Endothelial cell of umbilical vein (primary cell): ENCODE results near the gene NEDD4. TPM values are rescaled to one million over a fixed set of nuclear protein-coding genes. Genes with fewer than 3 reads are reported as not detected.
A peak's percentile ranks its signal among the peaks of the same experiment; 100 is the strongest.

Experiments used
- BruUV-seq: library from RNA; stranded (reverse); fragments of 400-500 nt; replicated peaks from 2 replicates; lab custom pipeline; 2021; lab: Mats Ljungman, UMichigan
- CTCF ChIA-PET: fragments of 300-600, 350-600 bp; sonication (Branson Sonifier 250); formaldehyde crosslinking; loops from one replicate; lab custom pipeline; 2021; ENCODE audit warnings: antibody characterized with exemption, inconsistent platforms; lab: Charles Lee
- POLR2A ChIA-PET: fragments of 300-600, 350-600 bp; sonication (Branson Sonifier 250); formaldehyde crosslinking; loops from one replicate; lab custom pipeline; 2021; ENCODE audit warnings: antibody characterized with exemption, inconsistent platforms; lab: Charles Lee
- DNase-seq: peaks from one replicate; pipeline ENCODE4 v3.0.0-alpha.2; 2011; ENCODE audit warnings: low read depth, low spot score
- FAIRE-seq: peaks from 2 replicates; lab custom pipeline; 2011; peaks lifted over from hg19 to GRCh38; lab: Jason Lieb, UNC
- H2AFZ ChIP-seq: 2 replicates; pipeline ENCODE4 v1.6.0; 2012; ENCODE audit warnings: low read depth, low read length, control low read depth, inconsistent platforms
- H3K27ac ChIP-seq: 2 replicates; pipeline ENCODE4 v1.5.1; 2011; ENCODE audit warnings: low read depth, mild to moderate bottlenecking, control low read depth, low read length, moderate library complexity; ENCODE audit not compliant: insufficient read depth
- H3K27me3 ChIP-seq, 2 experiments: 2 replicates each; pipeline versions ENCODE4 v1.6.0 to v1.6.1; 2011; ENCODE audit warnings: low read length in 2 of 2, mixed read lengths in 1 of 2; ENCODE audit not compliant: control insufficient read depth in 2 of 2, insufficient read depth in 2 of 2
- H3K36me3 ChIP-seq, 2 experiments: 2 replicates in 1 of 2; 3 replicates in 1 of 2; pipeline ENCODE4 v1.5.1; 2011; ENCODE audit warnings: low read length in 2 of 2, mild to moderate bottlenecking in 1 of 2, moderate library complexity in 1 of 2; ENCODE audit not compliant: control insufficient read depth in 2 of 2, insufficient read depth in 2 of 2; ENCODE audit errors: extremely low read depth in 1 of 2
- H3K4me1 ChIP-seq: 3 replicates; pipeline ENCODE4 v1.5.1; 2011; ENCODE audit warnings: mild to moderate bottlenecking, low read length; ENCODE audit not compliant: control insufficient read depth, insufficient read depth; ENCODE audit errors: extremely low read depth
- H3K4me2 ChIP-seq: 2 replicates; pipeline ENCODE4 v1.6.1; 2011; ENCODE audit warnings: low read length, control low read depth, mixed read lengths; ENCODE audit not compliant: insufficient read depth
- H3K4me3 ChIP-seq, 3 experiments: fragments of 200-600 bp in 1 of 3; sonication (generic), shearing (Covaris generic) in 1 of 3; replicated peaks in 1 of 3; 2 replicates each; pipeline ENCODE4 v1.5.1; 2011 to 2016; ENCODE audit warnings: control low read depth in 3 of 3, low read length in 3 of 3, mild to moderate bottlenecking in 2 of 3, inconsistent platforms in 1 of 3, low read depth in 1 of 3, moderate library complexity in 1 of 3; ENCODE audit not compliant: insufficient read depth in 1 of 3
- H3K79me2 ChIP-seq: 2 replicates; pipeline ENCODE4 v1.6.0; 2012; ENCODE audit warnings: low read length, inconsistent platforms; ENCODE audit not compliant: control insufficient read depth, insufficient read depth
- H3K9ac ChIP-seq: replicated peaks from 2 replicates; pipeline ENCODE3; 2011; ENCODE audit warnings: low read length, control low read depth; ENCODE audit not compliant: insufficient read depth; ENCODE audit errors: extremely low read depth
- H3K9me1 ChIP-seq: replicated peaks from 3 replicates; pipeline ENCODE4 v1.6.0; 2011; ENCODE audit warnings: mild to moderate bottlenecking, low read length; ENCODE audit not compliant: control insufficient read depth, insufficient read depth; ENCODE audit errors: extremely low read depth
- H3K9me3 ChIP-seq: replicated peaks from 2 replicates; pipeline ENCODE4 v1.5.1; 2012; ENCODE audit warnings: low read length, inconsistent platforms; ENCODE audit not compliant: control insufficient read depth, insufficient read depth
- H4K20me1 ChIP-seq: replicated peaks from 2 replicates; pipeline ENCODE3; 2011; ENCODE audit warnings: mild to moderate bottlenecking, low read length; ENCODE audit not compliant: control insufficient read depth, insufficient read depth; ENCODE audit errors: extremely low read depth
- GATA2 ChIP-seq: IDR thresholded peaks from 2 replicates; pipeline ENCODE4 v1.7.0; 2011; ENCODE audit warnings: low read depth, mild to moderate bottlenecking, moderate library complexity, mixed read lengths, low read length; ENCODE audit not compliant: insufficient read length, insufficient read depth
- JUN ChIP-seq: IDR thresholded peaks from 2 replicates; pipeline ENCODE4 v1.6.1; 2011; ENCODE audit warnings: borderline replicate concordance, low read depth; ENCODE audit not compliant: insufficient read length, insufficient read depth
- MYC ChIP-seq: IDR thresholded peaks from one replicate; pipeline ENCODE4 v1.6.1; 2011; ENCODE audit warnings: mild to moderate bottlenecking, low read depth, low read length
- POLR2A ChIP-seq: IDR thresholded peaks from 2 replicates; pipeline ENCODE4 v1.6.1; 2012; ENCODE audit warnings: low read depth, mild to moderate bottlenecking, control low read depth, low read length
- POLR2AphosphoS5 ChIP-seq: IDR thresholded peaks from 2 replicates; pipeline ENCODE4 v1.6.1; 2012; ENCODE audit warnings: low read depth, mild to moderate bottlenecking, control low read depth, low read length, moderate library complexity; ENCODE audit not compliant: insufficient read depth
- dilution Hi-C: fragments of 300-500 bp; cut with MboI; formaldehyde crosslinking; loops from one replicate; pipeline ENCODE4 v1.15.0; 2019; ENCODE audit warnings: low sequenced_read_pairs; ENCODE audit not compliant: extremely low pct_ligation_motif_present
- intact Hi-C: fragments of 100-400 bp; cut with micrococcal nuclease; formaldehyde crosslinking; loops from one replicate; pipeline ENCODE4 v1.10.0; 2022
- polyA plus RNA-seq, 4 experiments: library from polyadenylated mRNA; depleted of rRNA in 3 of 4; stranded (reverse) in 3 of 4; unstranded in 1 of 4; fragments of >200 nt; gene quantifications; 2 replicates each; pipeline versions ENCODE4 v1.2.1 to v1.2.3, GENCODE V29; 2011 to 2012; ENCODE audit warnings: missing spikeins in 1 of 4
- total RNA-seq: library from RNA; stranded (reverse); gene quantifications from 2 replicates; pipeline ENCODE4 v1.2.3, GENCODE V29; 2021
- TF ChIP-seq, protein P1 (sequence below), 2 donors: IDR thresholded peaks; 1 replicate in 1 of 2; 2 replicates in 1 of 2; pipeline ENCODE4 v1.5.1; 2011; ENCODE audit warnings: low read length in 2 of 2, mild to moderate bottlenecking in 2 of 2, moderate library complexity in 2 of 2, control low read depth in 1 of 2, inconsistent platforms in 1 of 2, low read depth in 1 of 2; ENCODE audit not compliant: insufficient read depth in 1 of 2; ENCODE audit errors: extremely low read depth in 1 of 2
- TF ChIP-seq, protein P2 (sequence below): IDR thresholded peaks from 2 replicates; pipeline ENCODE4 v1.6.1; 2011; ENCODE audit not compliant: insufficient read depth, insufficient read length

NEDD4 gene
- total and polyA plus RNA-seq, 2 donors (not counting 3 experiments of a cell fraction or from before 2014, with no cell fraction given) = 9.2 to 39.0 TPM

DNA sequence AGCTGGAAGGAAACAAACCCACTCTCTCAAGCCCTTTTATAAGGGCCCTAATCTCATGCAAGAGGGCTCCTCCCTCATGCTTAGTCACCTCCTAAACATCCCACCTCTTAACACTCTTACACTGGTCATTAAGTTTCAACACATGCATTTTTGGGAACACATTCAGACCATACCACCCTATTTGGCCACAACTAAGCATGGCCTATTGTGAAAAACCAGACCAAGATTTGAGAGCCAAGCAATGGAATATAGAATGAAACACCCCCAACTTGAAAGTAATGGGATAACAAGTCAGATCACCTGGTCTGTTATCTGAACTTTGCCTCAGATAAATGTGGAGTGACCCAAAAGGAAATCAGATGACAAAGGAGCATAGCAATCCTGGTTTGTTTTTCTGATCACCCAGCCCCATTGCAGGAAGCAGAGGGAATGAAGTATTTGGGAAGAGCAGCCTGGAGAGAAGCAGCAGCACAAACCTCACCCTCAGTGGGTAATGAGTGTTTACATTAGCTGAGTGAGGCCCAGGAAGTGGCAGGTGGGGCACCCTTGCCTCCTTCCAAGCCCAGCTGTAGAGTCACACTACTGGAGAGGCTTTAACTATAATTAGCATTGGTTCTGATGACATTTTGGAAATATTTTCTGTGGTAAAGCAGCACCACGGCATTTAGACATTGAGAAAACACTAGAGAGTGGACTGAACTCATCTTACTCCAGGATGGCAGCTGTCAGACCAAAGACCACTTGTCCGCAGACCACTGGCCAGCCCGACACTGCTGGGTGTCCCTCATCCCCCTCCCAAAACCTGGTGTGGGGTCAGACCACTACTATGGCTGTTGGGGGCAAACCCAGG, 201.6 kb downstream of the NEDD4 start:
- no peak overlapping the region for H3K4me2 ChIP-seq
- H3K27me3 ChIP-seq = peaks cover 1 to 4% of the 10 kb centered on the region in 2 experiments
- ChIA-PET CTCF (interaction anchor here (1.8 to 2.2 kb wide), 2 partner anchors 18 to 144 kb away, joined by 8 read pairs; no protein-coding TSS in a partner anchor), POLR2A (no interaction called here)
- no TSS peak for BruUV-seq
- no peaks in the 10 kb centered on the region for H3K9me3 ChIP-seq
- TF ChIP-seq JUN (no peak), MYC (no peak), POLR2A (no peak), GATA2 (no peak)
- no peaks in the 10 kb centered on the region for H3K36me3 ChIP-seq
- H4K20me1 ChIP-seq = no peaks in the 10 kb centered on the region
- H2AFZ ChIP-seq = peak overlapping the region; percentile 29
- H3K9me1 ChIP-seq = no peaks in the 10 kb centered on the region
- no peaks in the 10 kb centered on the region for H3K4me1 ChIP-seq
- intact Hi-C loops (no loop called here), dilution Hi-C loops (no loop called here)
- H3K79me2 ChIP-seq = no peaks in the 10 kb centered on the region
- DNase-seq = peak; percentile 15
- H3K9ac ChIP-seq = no peak overlapping the region
- no peak for FAIRE-seq
- H3K27ac ChIP-seq = no peak overlapping the region
- no peak overlapping the region for H3K4me3 ChIP-seq

DNA sequence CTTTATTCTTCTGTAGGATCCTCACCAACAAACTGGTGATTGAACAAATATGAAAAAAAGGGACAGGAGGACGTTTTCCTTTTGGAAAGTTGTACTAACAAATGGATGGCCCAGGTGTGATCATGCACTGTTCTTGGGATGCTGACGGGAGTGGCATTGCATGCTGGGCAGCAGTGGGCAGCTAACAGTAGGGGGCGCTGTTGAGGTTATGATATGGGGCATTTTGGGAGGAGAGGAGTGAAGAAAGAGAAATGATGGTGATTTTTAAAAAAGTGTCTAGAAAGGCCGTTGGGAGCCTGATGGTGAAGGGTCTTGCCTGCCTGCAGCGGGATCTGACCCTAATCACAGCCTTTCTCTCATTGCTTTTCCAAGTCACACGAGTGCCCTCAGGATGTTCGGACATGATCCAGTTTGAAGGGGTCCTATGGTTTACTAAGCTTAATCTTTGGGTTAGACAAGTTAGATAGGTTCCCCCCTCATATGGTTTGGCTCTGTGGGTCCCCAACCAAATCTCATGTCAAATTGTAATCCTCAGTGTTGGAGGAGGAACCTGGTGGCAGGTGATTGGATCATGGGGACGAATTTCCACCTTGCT, 204.2 kb downstream of the NEDD4 start:
- Histone ChIP-seq H3K79me2 (no peaks in the 10 kb centered on the region), H3K27me3 (no peaks in the 10 kb centered on the region), H4K20me1 (no peaks in the 10 kb centered on the region), H3K36me3 (no peaks in the 10 kb centered on the region), H3K4me2 (no peak overlapping the region), H3K9me1 (no peaks in the 10 kb centered on the region), H3K4me3 (no peak overlapping the region), H3K9ac (no peak overlapping the region), H2AFZ (no peak overlapping the region), H3K4me1 (no peaks in the 10 kb centered on the region), H3K9me3 (no peaks in the 10 kb centered on the region), H3K27ac (no peak overlapping the region)
- no TSS peak for BruUV-seq
- intact Hi-C loops = no loop called here
- ChIA-PET CTCF (interaction anchor here (0.6 to 1.6 kb wide), 5 partner anchors 14 to 124 kb away, joined by 3 to 4 read pairs (median 3); no protein-coding TSS in a partner anchor), POLR2A (no interaction called here)
- dilution Hi-C loops = no loop called here
- FAIRE-seq = no peak
- TF ChIP-seq POLR2AphosphoS5 (no peak), MYC (no peak), POLR2A (no peak)
- TF ChIP-seq, protein P1, sequence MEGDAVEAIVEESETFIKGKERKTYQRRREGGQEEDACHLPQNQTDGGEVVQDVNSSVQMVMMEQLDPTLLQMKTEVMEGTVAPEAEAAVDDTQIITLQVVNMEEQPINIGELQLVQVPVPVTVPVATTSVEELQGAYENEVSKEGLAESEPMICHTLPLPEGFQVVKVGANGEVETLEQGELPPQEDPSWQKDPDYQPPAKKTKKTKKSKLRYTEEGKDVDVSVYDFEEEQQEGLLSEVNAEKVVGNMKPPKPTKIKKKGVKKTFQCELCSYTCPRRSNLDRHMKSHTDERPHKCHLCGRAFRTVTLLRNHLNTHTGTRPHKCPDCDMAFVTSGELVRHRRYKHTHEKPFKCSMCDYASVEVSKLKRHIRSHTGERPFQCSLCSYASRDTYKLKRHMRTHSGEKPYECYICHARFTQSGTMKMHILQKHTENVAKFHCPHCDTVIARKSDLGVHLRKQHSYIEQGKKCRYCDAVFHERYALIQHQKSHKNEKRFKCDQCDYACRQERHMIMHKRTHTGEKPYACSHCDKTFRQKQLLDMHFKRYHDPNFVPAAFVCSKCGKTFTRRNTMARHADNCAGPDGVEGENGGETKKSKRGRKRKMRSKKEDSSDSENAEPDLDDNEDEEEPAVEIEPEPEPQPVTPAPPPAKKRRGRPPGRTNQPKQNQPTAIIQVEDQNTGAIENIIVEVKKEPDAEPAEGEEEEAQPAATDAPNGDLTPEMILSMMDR (IDR thresholded peaks at IDR 0.05; ENCODE audit: extremely low read depth in 1 of 2, insufficient read depth in 1 of 2, low read depth in 1 of 2, low read length in 2 of 2) = peak; percentile 27 to 45
- TF ChIP-seq, protein P2, sequence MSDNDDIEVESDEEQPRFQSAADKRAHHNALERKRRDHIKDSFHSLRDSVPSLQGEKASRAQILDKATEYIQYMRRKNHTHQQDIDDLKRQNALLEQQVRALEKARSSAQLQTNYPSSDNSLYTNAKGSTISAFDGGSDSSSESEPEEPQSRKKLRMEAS = no peak
- DNase-seq = no peak
